Measurements from ENCODE around the gene ECT2.

- no peak for TF ChIP-seq CTCF (IDR thresholded peaks at IDR 0.05; ENCODE audit: poor library complexity, severe bottlenecking)
- no peak for TF ChIP-seq RAD21 (conservative IDR thresholded peaks at IDR 0.05)
- no peak for TF ChIP-seq POLR2AphosphoS5 (IDR thresholded peaks at IDR 0.05)
- TF ChIP-seq TAF1 (IDR thresholded peaks at IDR 0.05; ENCODE audit: low read depth), result no peak
- TF ChIP-seq REST (IDR thresholded peaks at IDR 0.05; ENCODE audit: borderline replicate concordance), result no peak
- no peak for TF ChIP-seq EZH2 (IDR thresholded peaks at IDR 0.05; ENCODE audit: borderline replicate concordance, insufficient read depth, low read length, poor library complexity, severe bottlenecking)
- no peak for TF ChIP-seq EP300 (conservative IDR thresholded peaks at IDR 0.05; ENCODE audit: poor library complexity, severe bottlenecking)
- no peak for TF ChIP-seq SMC3 (conservative IDR thresholded peaks at IDR 0.05; ENCODE audit: poor library complexity)
Measured at GRCh38 chr3:172766718-172767405, 16.3 kb downstream of the ECT2 start.
